Mucosa of descending colon (tissue), 3 donors: ENCODE measurements around the gene KLHL40. TPM values are rescaled to one million over a fixed set of nuclear protein-coding genes. Genes with fewer than 3 reads are reported as not detected.

Experiments
- ATAC-seq: fragments of 200-7000 bp; cut with Tn5 transposase; one replicate; pipeline ENCODE4 v1.9.1; 2020; ENCODE audit warnings: mild to moderate bottlenecking, moderate library complexity
- DNase-seq, 3 donors: peaks; one replicate each; pipeline ENCODE4 v3.0.0-alpha.2; 2020
- H3K36me3 ChIP-seq: fragments of 200-600 bp; one replicate; pipeline ENCODE4 v1.8.0; 2021; ENCODE audit warnings: low read depth, mild to moderate bottlenecking
- H3K4me1 ChIP-seq: fragments of 200-600 bp; one replicate; pipeline ENCODE4 v1.8.0; 2021; ENCODE audit warnings: low read depth, mild to moderate bottlenecking
- H3K4me3 ChIP-seq: fragments of 200-600 bp; one replicate; pipeline ENCODE4 v1.8.0; 2021; ENCODE audit warnings: mild to moderate bottlenecking
- H3K9me3 ChIP-seq: fragments of 200-600 bp; one replicate; pipeline ENCODE4 v1.8.0; 2021; ENCODE audit warnings: mild to moderate bottlenecking
- CTCF ChIP-seq: fragments of 200-600 bp; IDR thresholded peaks from one replicate; pipeline ENCODE4 v1.8.0; 2022; ENCODE audit warnings: antibody characterized with exemption, mild to moderate bottlenecking
- intact Hi-C, 2 donors: fragments of 100-400 bp; cut with DNase I in 1 of 2; cut with micrococcal nuclease in 1 of 2; formaldehyde crosslinking; loops; one replicate each; pipeline versions ENCODE4 v1.11.0 to v1.11.1; 2022; cut with DNase I, micrococcal nuclease
- total RNA-seq, 3 donors: library from RNA; stranded (reverse); fragmentation: NEBNext Ultra II Directional in 2 of 3; extraction: Animal tissue kit (Norgen Biotek cat#: 25700) in 2 of 3; gene quantifications; one replicate each; pipeline versions ENCODE4 v1.2.1 to v1.2.4, GENCODE V29; 2021 to 2023
- donor health status: DM: no; HTN: no; CAD: no; lungs with moderate emphysema.
- donor health status: DM: no; HTN: no; CAD: no.
- donor health status: DM: no; HTN: yes; CAD: no.

The KLHL40 gene
- total RNA-seq, 3 donors from 2014 or later = not detected

GRCh38 chr3:42712688-42713372 is 27.5 kb downstream of the KLHL40 start:
- intact Hi-C loops = no loop called here
- DNase-seq (no peak), ATAC-seq (no peak)
- no peak overlapping the region for H3K4me3 ChIP-seq
- no peaks in the 10 kb centered on the region for H3K9me3 ChIP-seq
- H3K4me1 ChIP-seq = no peaks in the 10 kb centered on the region
- TF ChIP-seq CTCF = no peak
- H3K36me3 ChIP-seq = no peaks in the 10 kb centered on the region

- no peaks in the 10 kb centered on the region for H3K9me3 ChIP-seq
- H3K4me3 ChIP-seq = no peak overlapping the region
- intact Hi-C loops = no loop called here
- no peaks in the 10 kb centered on the region for H3K4me1 ChIP-seq
- ATAC-seq = no peak
- no peak for DNase-seq
- no peak for TF ChIP-seq CTCF
- no peaks in the 10 kb centered on the region for H3K36me3 ChIP-seq
Measured at GRCh38 chr3:42713747-42714146, 28.4 kb downstream of the KLHL40 start.

GRCh38 chr3:42714171-42714852 is 29.0 kb downstream of the KLHL40 start:
- DNase-seq = no peak
- intact Hi-C loops = no loop called here
- peak; percentile 62 for ATAC-seq
- H3K9me3 ChIP-seq = no peaks in the 10 kb centered on the region
- no peak overlapping the region for H3K4me3 ChIP-seq
- TF ChIP-seq CTCF = no peak
- no peaks in the 10 kb centered on the region for H3K36me3 ChIP-seq
- no peaks in the 10 kb centered on the region for H3K4me1 ChIP-seq

GRCh38 chr3:42717306-42717705 is 32.0 kb downstream of the KLHL40 start:
- no peaks in the 10 kb centered on the region for H3K36me3 ChIP-seq
- ATAC-seq = no peak

GRCh38 chr3:42718338-42718737 is 33.0 kb downstream of the KLHL40 start:
- intact Hi-C loops = no loop called here
- ATAC-seq (no peak), DNase-seq (no peak)
- Histone ChIP-seq H3K4me1 (no peaks in the 10 kb centered on the region), H3K4me3 (no peak overlapping the region), H3K36me3 (no peaks in the 10 kb centered on the region), H3K9me3 (no peaks in the 10 kb centered on the region)
- no peak for TF ChIP-seq CTCF

More at GRCh38 chr3:42717306-42717705, 32.0 kb downstream of the KLHL40 start:
- TF ChIP-seq CTCF = no peak
- no peaks in the 10 kb centered on the region for H3K9me3 ChIP-seq
- H3K4me1 ChIP-seq = no peaks in the 10 kb centered on the region
- no peak overlapping the region for H3K4me3 ChIP-seq
- intact Hi-C loops = no loop called here
- DNase-seq = no peak
